IPS-11a (cell line): Measurements from ENCODE around the gene DUSP14.
"Not testable (repeated sequence)": the region's sequence is repeated elsewhere in the genome, so short reads cannot be mapped to it uniquely, and the experiment has no call there.

Source experiments
- H3K4me3 ChIP-seq: one replicate; pipeline ENCODE4 v1.5.1; 2013; ENCODE audit warnings: low read depth, low read length, control low read depth

The DUSP14 gene, protein sequence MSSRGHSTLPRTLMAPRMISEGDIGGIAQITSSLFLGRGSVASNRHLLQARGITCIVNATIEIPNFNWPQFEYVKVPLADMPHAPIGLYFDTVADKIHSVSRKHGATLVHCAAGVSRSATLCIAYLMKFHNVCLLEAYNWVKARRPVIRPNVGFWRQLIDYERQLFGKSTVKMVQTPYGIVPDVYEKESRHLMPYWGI

GRCh38 chr17:37489197-37490001, at the start of gene DUSP14:
DUSP14 (plus strand) TSS chr17:37489891; CDS start chr17:37512273, 22,382 bp downstream.
- H3K4me3 ChIP-seq: peak within 1 kb of the TSS; percentile 73

GRCh38 chr17:37440424-37440823, 49.3 kb upstream of the DUSP14 start:
- H3K4me3 ChIP-seq: no peak overlapping the region

- not testable (repeated sequence) for H3K4me3 ChIP-seq
Measured at GRCh38 chr17:37441369-37442014, 48.2 kb upstream of the DUSP14 start.

- H3K4me3 ChIP-seq: no peak overlapping the region
Measured at GRCh38 chr17:37446027-37446426, 43.7 kb upstream of the DUSP14 start.

GRCh38 chr17:37447641-37448040, 42.0 kb upstream of the DUSP14 start:
- H3K4me3 ChIP-seq: no peak overlapping the region

GRCh38 chr17:37450112-37450511, 39.6 kb upstream of the DUSP14 start:
- H3K4me3 ChIP-seq: no peak overlapping the region

DNA sequence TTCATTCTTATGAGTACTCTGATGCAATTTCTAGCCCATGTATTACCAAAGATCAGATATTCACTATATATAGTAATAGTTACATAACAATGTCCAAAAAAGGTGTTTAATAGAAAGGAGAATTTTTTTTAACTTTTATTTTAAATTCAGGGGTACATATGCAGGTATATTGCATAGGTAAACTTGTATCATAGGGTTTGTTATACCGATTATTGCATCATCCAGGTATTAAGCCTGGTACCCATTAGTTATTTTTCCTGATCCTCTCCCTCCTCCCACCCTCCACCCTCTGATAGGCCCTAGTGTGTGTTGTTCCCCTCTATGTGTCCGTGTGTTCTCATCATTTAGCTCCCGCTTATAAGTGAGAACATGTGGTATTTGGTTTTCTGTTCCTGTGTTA, 31.9 kb upstream of the DUSP14 start:
- H3K4me3 ChIP-seq: not testable (repeated sequence)

DNA sequence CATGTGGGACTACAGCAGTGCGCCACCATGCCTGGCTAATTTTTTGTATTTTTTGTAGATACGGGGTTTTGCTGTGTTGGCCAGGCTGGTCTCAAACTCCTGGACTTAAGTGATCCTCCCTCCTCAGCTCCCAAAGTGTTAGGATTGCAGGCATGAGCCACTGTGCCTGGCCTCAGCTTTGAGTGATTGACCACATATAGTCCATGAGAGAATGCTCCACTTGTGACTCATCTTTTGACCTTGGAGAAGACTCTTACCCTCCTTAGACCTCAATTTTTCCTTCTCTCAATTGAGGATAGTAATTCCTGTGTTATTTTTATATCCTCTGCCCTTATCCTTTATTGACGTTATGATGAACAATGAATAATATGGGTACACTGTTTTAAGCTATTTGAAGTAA, 30.9 kb upstream of the DUSP14 start:
- H3K4me3 ChIP-seq: no peak overlapping the region

GRCh38 chr17:37461668-37462067, 28.0 kb upstream of the DUSP14 start:
- H3K4me3 ChIP-seq: no peak overlapping the region

DNA sequence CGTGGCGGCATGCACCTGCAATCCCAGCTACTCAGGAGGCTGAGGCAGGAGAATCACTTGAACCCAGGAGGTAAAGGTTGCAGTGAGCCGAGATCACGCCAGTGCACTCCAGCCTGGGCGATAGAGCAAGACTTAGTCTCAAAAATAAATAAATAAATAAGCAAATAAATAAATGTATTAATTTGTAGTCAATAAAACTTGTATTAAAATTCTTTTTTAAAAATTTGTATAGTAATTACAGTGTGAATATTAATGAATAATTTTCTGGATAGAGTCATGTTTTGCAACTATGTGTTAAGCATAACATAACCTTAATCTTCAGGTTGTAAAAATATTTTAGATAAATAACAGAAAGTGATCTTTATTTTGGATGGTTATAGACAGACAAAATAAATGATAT, 27.2 kb upstream of the DUSP14 start:
- H3K4me3 ChIP-seq: no peak overlapping the region

DNA sequence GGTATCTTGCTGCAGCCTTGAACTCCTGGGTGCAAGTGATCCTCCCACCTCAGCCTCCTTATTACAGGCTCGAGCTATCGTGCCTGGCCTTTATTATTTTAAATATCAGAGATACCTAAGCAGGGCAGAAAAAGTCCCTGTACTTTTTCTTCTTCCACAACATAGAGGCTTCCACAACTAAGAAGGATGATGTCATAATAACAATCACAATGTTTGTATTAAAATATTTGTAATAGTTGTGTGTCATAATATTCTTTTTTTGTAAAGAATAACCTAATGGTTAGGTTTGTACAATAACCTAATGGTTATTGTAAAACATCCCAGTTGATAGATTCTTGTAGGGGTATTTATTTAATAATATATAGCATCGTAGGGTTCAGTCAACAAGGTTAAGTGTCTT, 26.7 kb upstream of the DUSP14 start:
- H3K4me3 ChIP-seq: no peak overlapping the region

- no peak overlapping the region for H3K4me3 ChIP-seq
Measured at GRCh38 chr17:37465069-37465616, 24.5 kb upstream of the DUSP14 start.

DNA sequence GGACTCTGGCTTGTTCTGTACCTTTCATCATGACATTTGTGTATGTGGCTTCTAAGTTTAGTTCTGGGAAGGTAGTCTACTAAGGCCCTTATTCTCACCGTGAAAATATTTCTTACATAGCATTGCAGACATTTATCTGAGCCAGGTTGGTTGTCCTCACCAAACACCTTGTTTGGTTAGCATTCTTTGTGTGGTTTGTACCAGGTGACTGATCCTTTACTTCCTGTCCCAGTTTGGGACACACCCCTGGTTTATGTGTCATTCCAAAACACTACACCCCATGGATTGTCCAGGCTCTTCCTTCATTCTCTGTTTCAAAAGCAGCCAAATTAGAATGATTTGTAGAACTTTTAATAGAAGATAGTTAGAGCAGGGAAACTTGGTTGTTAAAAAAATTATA, 23.2 kb upstream of the DUSP14 start:
- H3K4me3 ChIP-seq: no peak overlapping the region

- H3K4me3 ChIP-seq: no peak overlapping the region
Measured at GRCh38 chr17:37470181-37470580, 19.5 kb upstream of the DUSP14 start.

- no peak overlapping the region for H3K4me3 ChIP-seq
Measured at GRCh38 chr17:37475731-37476420, 13.8 kb upstream of the DUSP14 start.

- H3K4me3 ChIP-seq: no peak overlapping the region
Measured at GRCh38 chr17:37476431-37477120, 13.1 kb upstream of the DUSP14 start.

DNA sequence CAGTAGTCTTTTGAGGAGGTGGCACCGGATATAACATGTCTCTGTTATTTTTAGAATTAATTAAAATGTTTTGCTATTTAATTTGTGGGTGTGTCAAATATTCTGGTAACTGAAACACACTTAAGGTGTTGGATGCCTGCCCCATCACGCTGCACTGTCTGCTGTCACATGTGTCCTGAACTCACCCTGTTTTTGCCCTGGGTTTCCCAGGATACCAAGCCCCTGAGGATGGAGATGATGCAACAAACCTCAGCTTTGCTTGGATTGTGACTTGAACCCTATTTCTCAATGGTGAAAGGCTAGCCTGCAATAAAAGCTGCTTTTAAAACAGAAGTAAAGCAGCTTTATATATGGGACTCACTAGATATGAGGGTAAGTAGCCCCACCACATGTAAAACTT, 11.5 kb upstream of the DUSP14 start:
- H3K4me3 ChIP-seq: no peak overlapping the region

- H3K4me3 ChIP-seq: no peak overlapping the region
Measured at GRCh38 chr17:37479025-37479424, 10.7 kb upstream of the DUSP14 start.

DNA sequence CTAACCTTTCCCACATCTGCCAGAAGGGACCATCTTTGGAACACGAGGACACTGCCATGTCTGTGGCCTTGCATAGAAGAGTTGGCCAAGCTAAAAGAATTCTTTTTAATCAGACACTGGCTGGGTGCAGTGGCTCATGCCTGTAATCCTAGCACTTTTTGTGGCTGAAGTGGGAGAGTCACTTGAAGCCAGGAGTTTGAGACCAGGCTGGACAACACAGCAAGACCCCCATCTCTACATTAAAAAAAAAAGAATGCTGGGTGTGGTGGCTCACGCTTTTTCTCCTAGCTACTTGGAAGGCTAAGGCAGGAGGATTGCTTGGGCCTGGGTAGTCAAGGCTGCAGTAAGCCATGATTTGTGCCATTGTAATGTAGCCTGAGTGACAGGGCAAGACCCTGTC, 9.3 kb upstream of the DUSP14 start:
- H3K4me3 ChIP-seq: no peak overlapping the region

- no peak overlapping the region for H3K4me3 ChIP-seq
Measured at GRCh38 chr17:37481001-37481665, 8.6 kb upstream of the DUSP14 start.
